GM19240 (cell line): ENCODE data around the gene RPP25L.

Experiments
- DNase-seq: peaks from one replicate; pipeline ENCODE4 v3.0.0; 2011; ENCODE audit warnings: low spot score; ENCODE audit not compliant: insufficient read length

The RPP25L gene

GRCh38 chr9:34637356-34638137, 25.6 kb upstream of the RPP25L start, which contains the start of gene SIGMAR1:
SIGMAR1 (minus strand) TSS chr9:34637787; CDS start chr9:34637697, 90 bp downstream.
- peak; percentile 63 for DNase-seq

GRCh38 chr9:34636791-34637355, 25.0 kb upstream of the RPP25L start:
- no peak for DNase-seq

GRCh38 chr9:34635556-34635955, 23.7 kb upstream of the RPP25L start:
- no peak for DNase-seq

GRCh38 chr9:34634551-34635248, 22.8 kb upstream of the RPP25L start:
- DNase-seq, result no peak

GRCh38 chr9:34633851-34634550, 22.1 kb upstream of the RPP25L start:
- peak; percentile 89 for DNase-seq

- no peak for DNase-seq
These were observed 21.3 kb upstream of the RPP25L start for GRCh38 chr9:34633166-34633565.

- DNase-seq, result no peak
These were observed 18.7 kb upstream of the RPP25L start for GRCh38 chr9:34630402-34631154.

- no peak for DNase-seq
These were observed 17.6 kb upstream of the RPP25L start for GRCh38 chr9:34629491-34629808.

- no peak for DNase-seq
These were observed 17.0 kb upstream of the RPP25L start, which contains the start of gene ARID3C for GRCh38 chr9:34628656-34629490. ARID3C (minus strand) TSS chr9:34629066; CDS start chr9:34628014, 1,052 bp downstream.

- DNase-seq, result no peak
These were observed 16.1 kb upstream of the RPP25L start for GRCh38 chr9:34627716-34628655.

GRCh38 chr9:34625186-34625486, 13.2 kb upstream of the RPP25L start:
- DNase-seq, result no peak

- DNase-seq, result no peak
These were observed 12.7 kb upstream of the RPP25L start for GRCh38 chr9:34624475-34625185.

GRCh38 chr9:34623374-34624235, 11.7 kb upstream of the RPP25L start:
- no peak for DNase-seq

- peak; percentile 99 for DNase-seq
These were observed 8.4 kb upstream of the RPP25L start, which contains the start of gene DCTN3 for GRCh38 chr9:34620061-34620994. DCTN3 (minus strand) TSS chr9:34620495; CDS start chr9:34620464, 31 bp downstream.

- no peak for DNase-seq
These were observed 3.2 kb upstream of the RPP25L start for GRCh38 chr9:34615132-34615531.

- DNase-seq, result peak; percentile 47
These were observed 992 bp upstream of the RPP25L start for GRCh38 chr9:34612788-34613390.
